ENCODE results near the gene VPS11.

GRCh38 chr11:119091966-119092879 is 24.6 kb downstream of the VPS11 start:
- no peak for TF ChIP-seq CTCF (IDR thresholded peaks at IDR 0.05 in 8 of 11, conservative IDR thresholded peaks at IDR 0.05 in 3 of 11)
- no peak for TF ChIP-seq POLR2A (IDR thresholded peaks at IDR 0.05)

Measured in spleen (tissue), 7 donors.